Esophagus squamous epithelium (tissue), 5 donors: Measurements from ENCODE around the gene IRAK1BP1. TPM values are rescaled to one million over a fixed set of nuclear protein-coding genes. Genes with fewer than 3 reads are reported as not detected.

Experiments used
- DNase-seq: peaks from one replicate; lab custom pipeline; 2025; lab: John Stamatoyannopoulos, UW
- H3K27ac ChIP-seq, 4 donors: fragments of 200-600 bp; sonication (generic); one replicate each; pipeline ENCODE4 v1.5.1; 2016 to 2019; ENCODE audit warnings: mild to moderate bottlenecking in 1 of 4
- H3K27me3 ChIP-seq, 4 donors: fragments of 200-600 bp; sonication (generic); 1 replicate in 3 of 4; 2 replicates in 1 of 4; pipeline versions ENCODE4 v1.5.1 to v1.6.0; 2017 to 2021; ENCODE audit warnings: antibody characterized with exemption in 1 of 4
- H3K36me3 ChIP-seq, 3 donors: fragments of 200-600 bp; sonication (generic); one replicate each; pipeline ENCODE4 v1.5.1; 2016 to 2019
- H3K4me1 ChIP-seq, 3 donors: fragments of 200-600 bp; sonication (generic); one replicate each; pipeline ENCODE4 v1.5.1; 2017 to 2019
- H3K4me3 ChIP-seq, 4 donors: fragments of 200-600 bp; sonication (generic); 1 replicate in 3 of 4; 2 replicates in 1 of 4; pipeline ENCODE4 v1.5.1; 2016 to 2019; ENCODE audit warnings: mild to moderate bottlenecking in 2 of 4, moderate library complexity in 1 of 4
- H3K9me3 ChIP-seq, 3 donors: fragments of 200-600 bp; sonication (generic); one replicate each; pipeline ENCODE4 v1.5.1; 2016 to 2019
- POLR2A ChIP-seq, 4 donors: fragments of 450-650 bp; IDR thresholded peaks; one replicate each; pipeline ENCODE4 v1.6.1; 2017; ENCODE audit warnings: antibody characterized with exemption in 4 of 4, mild to moderate bottlenecking in 4 of 4, moderate library complexity in 3 of 4
- WGBS, 2 donors: methylation state at CpG; one replicate each; pipeline ENCODE4 v1.1.5; 2018; 5-methylcytosine and 5-hydroxymethylcytosine counted together
- intact Hi-C: fragments of 100-400 bp; cut with DNase I; formaldehyde crosslinking; loops from one replicate; pipeline ENCODE4 v1.15.0; 2022
- total RNA-seq, 4 donors: library from RNA; depleted of rRNA; stranded (reverse); fragments of >200 nt; gene quantifications; one replicate each; pipeline ENCODE4 v1.1.0, GENCODE V29; 2016
- TF ChIP-seq, protein P1 (sequence below), 6 experiments: fragments of 450-650 bp in 4 of 6; fragments of 200-600 bp in 2 of 6; sonication (generic) in 2 of 6; IDR thresholded peaks; one replicate each; pipeline ENCODE4 v1.5.1; 2016 to 2019; ENCODE audit warnings: antibody characterized with exemption in 6 of 6, mild to moderate bottlenecking in 4 of 6, moderate library complexity in 4 of 6
- donor health status: DM: yes; HTN: yes; CAD: no.

Gene IRAK1BP1
- total RNA-seq, 4 donors from 2014 or later: 1.8 to 5.0 (median 2.0) TPM

DNA sequence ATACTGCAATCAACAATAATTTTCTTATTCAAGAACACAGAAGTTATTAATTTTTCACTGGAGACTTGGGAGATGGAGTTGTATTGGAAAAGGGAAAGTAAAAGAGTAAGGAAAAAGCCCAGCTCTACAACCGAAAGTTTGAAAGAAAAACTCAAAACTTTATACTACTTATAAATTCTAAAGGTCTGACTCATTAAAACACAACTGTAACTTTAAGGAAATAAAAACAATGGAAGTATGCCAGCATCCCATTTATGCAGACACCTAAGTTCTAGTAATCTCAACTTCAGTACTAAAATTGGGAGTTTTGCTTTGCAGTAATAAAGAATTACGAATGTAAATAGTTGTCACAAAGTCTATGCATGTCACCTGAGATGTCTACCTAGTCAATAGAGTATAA, 80.6 kb downstream of the IRAK1BP1 start:
- no peak overlapping the region for H3K4me3 ChIP-seq
- intact Hi-C loops: no loop called here
- no peaks in the 10 kb centered on the region for H3K4me1 ChIP-seq
- H3K27ac ChIP-seq: no peak overlapping the region
- no peak for TF ChIP-seq POLR2A (IDR thresholded peaks at IDR 0.05)
- TF ChIP-seq, protein P1, sequence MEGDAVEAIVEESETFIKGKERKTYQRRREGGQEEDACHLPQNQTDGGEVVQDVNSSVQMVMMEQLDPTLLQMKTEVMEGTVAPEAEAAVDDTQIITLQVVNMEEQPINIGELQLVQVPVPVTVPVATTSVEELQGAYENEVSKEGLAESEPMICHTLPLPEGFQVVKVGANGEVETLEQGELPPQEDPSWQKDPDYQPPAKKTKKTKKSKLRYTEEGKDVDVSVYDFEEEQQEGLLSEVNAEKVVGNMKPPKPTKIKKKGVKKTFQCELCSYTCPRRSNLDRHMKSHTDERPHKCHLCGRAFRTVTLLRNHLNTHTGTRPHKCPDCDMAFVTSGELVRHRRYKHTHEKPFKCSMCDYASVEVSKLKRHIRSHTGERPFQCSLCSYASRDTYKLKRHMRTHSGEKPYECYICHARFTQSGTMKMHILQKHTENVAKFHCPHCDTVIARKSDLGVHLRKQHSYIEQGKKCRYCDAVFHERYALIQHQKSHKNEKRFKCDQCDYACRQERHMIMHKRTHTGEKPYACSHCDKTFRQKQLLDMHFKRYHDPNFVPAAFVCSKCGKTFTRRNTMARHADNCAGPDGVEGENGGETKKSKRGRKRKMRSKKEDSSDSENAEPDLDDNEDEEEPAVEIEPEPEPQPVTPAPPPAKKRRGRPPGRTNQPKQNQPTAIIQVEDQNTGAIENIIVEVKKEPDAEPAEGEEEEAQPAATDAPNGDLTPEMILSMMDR (IDR thresholded peaks at IDR 0.05): no peak
- 85 to 97% methylated on average over 2 of the region's 2 CpGs for WGBS, 2 donors
- DNase-seq: no peak
- peaks cover 0 to 100% (median 12%) of the 10 kb centered on the region in 3 donors for H3K36me3 ChIP-seq
- H3K27me3 ChIP-seq: no peaks in the 10 kb centered on the region
- H3K9me3 ChIP-seq: peaks cover 0 to 16% (median 9%) of the 10 kb centered on the region in 3 donors

DNA sequence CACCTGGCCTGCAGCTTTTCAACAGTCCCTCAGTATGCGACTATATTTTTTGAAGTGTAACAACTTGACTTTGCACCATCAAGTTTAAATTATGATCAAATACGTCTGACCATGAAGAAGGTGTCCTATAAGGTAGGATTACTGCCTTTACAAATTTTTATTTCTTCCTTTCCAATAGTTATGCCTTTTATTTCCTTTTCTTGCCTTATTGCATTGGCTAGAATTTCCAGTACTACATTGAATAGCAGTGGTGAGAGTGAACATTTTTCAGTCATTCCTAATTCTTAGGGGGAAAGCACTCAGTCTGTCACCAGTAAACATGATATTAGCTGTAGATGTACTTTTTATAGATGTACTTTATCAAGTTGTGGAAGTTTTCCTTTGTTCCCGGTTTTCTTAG, 81.4 kb downstream of the IRAK1BP1 start:
- Histone ChIP-seq H3K4me1 (no peaks in the 10 kb centered on the region), H3K27ac (no peak overlapping the region), H3K4me3 (no peak overlapping the region), H3K9me3 (peaks cover 0 to 16% (median 9%) of the 10 kb centered on the region in 3 donors), H3K27me3 (no peaks in the 10 kb centered on the region), H3K36me3 (peaks cover 5 to 100% (median 12%) of the 10 kb centered on the region in 3 donors)
- intact Hi-C loops: no loop called here
- TF ChIP-seq, protein P1 (IDR thresholded peaks at IDR 0.05): no peak
- no peak for TF ChIP-seq POLR2A (IDR thresholded peaks at IDR 0.05)
- 93 to 94% methylated on average over 3 of the region's 3 CpGs for WGBS, 2 donors
- DNase-seq: no peak

DNA sequence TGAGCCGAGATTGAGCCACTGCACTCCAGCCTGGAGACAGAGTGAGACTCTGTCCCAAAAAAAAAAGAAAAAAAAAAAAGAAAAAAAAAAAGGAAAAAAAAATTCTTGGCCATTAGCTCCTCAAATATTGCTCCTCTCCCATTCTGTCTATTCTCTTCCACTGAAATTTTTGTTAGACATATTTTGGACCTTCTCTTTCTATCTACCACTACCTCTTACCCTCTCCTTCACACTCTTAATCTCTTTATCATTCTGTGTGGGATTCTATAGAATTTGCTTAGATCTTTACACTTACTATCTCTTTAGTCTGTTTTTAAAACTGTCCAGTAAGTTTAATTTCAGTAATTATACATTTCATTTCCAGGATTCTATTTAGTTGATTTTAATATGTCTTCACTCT, 85.0 kb downstream of the IRAK1BP1 start:
- H3K4me3 ChIP-seq: no peak overlapping the region
- H3K9me3 ChIP-seq: peaks cover 0 to 16% (median 9%) of the 10 kb centered on the region in 3 donors
- no peaks in the 10 kb centered on the region for H3K27me3 ChIP-seq
- intact Hi-C loops: no loop called here
- TF ChIP-seq, protein P1 (IDR thresholded peaks at IDR 0.05): no peak
- TF ChIP-seq POLR2A (IDR thresholded peaks at IDR 0.05): no peak
- DNase-seq: no peak
- no peaks in the 10 kb centered on the region for H3K4me1 ChIP-seq
- H3K27ac ChIP-seq: no peak overlapping the region
- 100% methylated on average over 1 of the region's 1 CpG for WGBS, 2 donors
- peaks cover 7 to 97% (median 21%) of the 10 kb centered on the region in 3 donors for H3K36me3 ChIP-seq

Other genes starting within 250 kb of the IRAK1BP1 start
- 10 to 100 TPM; 11.5 to 24.0 (median 17.1) TPM for gene PHIP, start 210.7 kb downstream of the IRAK1BP1 start, total RNA-seq